ENCODE measurements around the gene PSMD8.
"Not testable (repeated sequence)": the region's sequence is repeated elsewhere in the genome, so short reads cannot be mapped to it uniquely, and the experiment has no call there.

Gene PSMD8

DNA sequence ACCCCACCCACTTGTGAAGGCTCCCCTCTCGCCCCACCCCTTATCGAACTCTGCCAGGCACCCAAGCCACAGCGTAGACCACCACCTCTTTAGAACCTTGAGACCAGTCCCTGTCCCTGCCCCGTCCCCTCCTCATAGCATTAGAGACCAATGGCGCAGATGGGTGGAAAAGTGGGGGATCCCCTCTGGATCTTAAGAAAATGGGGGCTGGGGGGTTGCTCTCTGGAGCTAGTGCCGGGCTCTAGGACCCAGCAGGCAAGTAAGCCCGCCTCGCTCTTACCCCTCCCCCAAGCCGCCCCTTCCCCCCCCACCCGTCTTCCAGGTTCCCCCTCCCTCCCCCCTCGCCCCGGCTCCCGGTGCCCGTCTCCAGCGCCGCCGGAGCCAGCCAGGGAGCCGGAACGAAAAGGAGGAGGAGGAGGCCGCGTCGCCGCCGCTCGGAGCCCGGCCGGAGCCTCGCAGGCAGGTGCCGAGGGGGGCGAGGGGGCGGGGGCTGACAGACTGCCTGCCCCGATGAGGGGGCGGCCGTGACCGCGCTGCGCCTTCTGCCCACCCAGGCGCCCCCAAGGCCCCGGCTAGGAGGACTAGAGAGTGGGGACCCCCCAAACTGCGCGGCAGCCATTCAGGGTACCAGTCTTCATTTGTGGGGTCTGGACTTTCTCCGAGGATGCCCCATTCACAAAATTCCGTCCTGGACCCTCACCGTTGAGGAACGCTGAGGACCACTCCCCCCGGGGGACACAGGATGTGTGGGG lies 14.2 kb downstream of the PSMD8 start, which contains the start of gene SPRED3:
Gene SPRED3, plus strand, starts transcription at position 349 of the 752 bp plus-strand sequence. CDS start 1,606 bp downstream, outside the sequence.
- DNase-seq: no peak

DNA sequence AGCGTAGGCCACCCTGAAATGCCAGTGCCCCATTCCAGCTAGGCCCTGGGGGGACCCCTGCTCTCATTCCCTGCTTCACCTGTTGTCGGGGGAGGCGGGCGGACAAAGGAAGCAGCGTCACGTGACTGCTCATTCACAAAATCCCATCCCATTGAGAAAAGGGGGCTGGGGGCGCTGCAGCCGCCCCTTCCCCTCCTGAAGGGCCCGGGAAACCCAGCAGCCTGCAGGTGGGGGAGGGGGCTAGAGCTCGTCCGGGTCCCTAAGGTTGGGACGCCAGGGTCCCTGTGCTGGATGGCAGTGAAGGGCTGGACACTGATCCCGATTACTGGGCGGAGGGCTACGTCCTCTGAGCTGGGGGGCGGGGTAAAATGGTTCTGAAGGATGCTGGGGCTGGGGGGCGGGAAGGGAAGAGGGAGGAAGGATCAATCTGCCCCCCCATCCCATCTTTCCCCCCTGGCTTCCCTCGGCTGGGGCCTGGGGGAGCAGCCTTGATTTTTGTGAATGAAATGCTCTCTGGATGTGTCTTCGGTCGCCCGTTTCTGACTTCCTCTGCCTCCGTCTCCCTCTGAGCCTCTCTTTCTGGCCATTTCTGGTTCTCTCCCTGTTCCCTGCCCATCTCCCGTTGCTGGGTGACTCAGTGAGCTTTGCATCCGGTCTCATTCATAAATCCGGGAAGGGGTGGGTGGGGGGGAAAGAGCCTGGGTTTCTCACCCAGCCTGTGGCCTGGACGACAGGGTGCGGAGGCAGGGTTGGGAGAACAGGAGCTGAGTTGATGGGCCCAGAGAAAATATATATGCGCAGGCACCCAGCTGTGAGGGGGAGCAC lies 14.9 kb downstream of the PSMD8 start:
- DNase-seq: no peak

DNA sequence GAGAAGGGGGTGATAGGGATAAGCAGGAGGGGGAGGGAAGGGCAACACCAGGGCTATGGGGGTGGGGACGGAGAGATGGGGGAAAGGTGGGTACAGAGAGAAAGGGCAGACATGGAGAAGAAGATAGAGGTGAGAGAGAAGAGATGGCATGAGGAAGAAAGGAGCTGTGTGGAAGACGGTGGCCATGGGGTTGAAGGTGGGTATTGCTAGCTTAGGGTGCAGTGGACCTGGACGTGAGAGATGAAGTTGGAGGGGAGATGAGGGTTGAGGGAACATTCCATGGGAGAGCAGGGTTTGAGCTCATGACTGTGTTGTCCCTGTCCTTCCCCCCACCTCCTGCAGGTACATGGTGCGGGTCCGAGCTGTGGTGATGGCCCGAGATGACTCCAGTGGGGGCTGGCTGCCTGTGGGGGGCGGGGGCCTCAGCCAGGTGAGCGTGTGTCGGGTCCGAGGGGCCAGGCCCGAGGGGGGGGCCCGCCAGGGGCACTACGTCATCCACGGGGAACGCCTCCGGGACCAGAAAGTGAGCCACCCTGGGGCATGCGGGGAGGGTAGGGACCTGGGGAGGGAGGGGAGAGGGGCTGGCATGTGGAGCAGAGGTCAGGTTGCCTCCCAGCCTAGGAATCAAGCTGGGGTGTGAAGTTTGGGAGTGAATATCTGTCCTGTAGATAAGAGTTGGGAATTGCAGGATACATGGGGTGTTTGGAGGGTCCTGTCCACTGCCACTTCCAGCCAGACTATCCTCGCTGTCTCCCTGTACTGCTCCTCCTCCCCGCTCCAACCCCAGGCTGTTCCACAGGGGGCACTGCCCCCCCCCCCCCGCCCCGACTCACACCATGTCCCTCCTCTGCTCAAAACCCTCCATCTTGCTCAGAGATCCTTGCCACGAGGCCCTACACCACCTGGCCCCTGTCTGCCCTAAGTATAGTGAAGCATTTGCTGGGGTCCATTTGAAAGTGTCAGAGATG lies 15.9 kb downstream of the PSMD8 start:
- DNase-seq: no peak

DNA sequence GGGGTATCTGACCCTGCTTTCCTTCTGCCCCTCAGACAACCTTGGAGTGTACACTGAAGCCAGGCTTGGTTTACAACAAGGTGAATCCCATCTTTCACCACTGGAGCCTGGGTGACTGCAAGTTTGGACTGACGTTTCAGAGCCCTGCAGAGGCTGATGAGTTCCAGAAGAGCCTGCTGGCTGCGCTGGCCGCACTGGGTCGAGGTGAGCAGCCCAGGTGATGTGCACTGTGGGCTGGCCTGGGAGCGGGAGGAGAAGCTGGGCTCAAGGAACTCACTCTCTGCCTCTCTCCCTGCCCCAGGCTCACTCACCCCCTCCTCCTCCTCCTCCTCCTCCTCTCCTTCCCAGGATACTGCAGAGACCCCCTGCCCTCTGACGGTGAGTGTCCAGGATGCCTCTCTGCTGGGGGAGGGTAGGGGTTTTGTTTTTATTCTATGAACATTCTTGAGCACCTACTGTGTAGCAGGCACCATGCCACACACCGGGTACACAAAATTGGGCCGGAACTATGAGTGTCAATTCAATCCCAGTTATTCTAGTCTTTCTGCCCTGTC lies 17.6 kb downstream of the PSMD8 start:
- DNase-seq: no peak

DNA sequence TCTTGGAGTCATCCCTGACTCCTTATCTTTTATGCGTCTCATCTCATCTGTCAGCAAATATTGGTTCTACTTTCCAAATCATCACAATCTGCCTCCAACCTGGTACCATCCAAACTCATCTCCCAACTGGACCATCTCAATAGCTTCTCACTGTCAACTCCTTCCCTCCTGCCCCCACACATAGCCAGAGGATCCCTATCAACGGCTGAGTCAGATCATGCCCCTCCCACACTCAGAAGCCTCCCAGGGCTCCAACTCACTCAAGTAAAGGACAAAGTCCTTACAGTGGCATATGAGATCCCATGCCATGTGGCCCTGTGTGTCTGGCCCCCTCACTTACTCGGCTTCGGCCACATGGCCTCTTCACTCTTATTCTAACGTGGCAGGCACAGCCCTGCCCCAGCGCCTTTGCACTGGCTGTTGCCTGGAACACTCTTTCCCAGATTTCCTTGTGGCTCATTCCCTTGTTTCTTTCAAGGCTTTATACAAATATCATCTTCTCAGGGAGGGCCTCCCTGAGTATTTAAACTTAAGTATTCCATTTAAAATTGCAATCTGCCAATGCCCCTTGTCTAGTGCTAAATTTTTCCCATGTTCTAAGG lies 18.4 kb downstream of the PSMD8 start:
- no peak for DNase-seq

DNA sequence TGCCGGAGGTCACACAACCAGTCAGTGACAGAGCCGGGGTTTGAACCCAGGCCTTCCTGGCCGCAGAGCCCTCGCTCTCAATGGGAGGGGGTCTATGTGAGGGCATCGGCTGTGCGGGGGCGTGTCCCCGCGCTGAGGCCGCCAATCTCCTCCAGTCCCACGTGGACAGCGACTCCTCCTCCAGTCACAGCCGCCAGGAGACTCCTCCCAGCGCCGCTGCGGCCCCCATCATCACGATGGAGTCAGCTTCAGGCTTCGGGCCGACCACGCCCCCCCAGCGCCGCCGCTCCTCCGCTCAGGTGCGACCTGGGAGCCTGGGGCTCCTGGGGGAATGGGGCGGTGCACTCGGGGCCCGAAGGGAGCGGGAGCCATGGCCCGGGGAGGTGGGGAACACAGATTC lies 20.1 kb downstream of the PSMD8 start:
- peak; percentile 56 for DNase-seq

DNA sequence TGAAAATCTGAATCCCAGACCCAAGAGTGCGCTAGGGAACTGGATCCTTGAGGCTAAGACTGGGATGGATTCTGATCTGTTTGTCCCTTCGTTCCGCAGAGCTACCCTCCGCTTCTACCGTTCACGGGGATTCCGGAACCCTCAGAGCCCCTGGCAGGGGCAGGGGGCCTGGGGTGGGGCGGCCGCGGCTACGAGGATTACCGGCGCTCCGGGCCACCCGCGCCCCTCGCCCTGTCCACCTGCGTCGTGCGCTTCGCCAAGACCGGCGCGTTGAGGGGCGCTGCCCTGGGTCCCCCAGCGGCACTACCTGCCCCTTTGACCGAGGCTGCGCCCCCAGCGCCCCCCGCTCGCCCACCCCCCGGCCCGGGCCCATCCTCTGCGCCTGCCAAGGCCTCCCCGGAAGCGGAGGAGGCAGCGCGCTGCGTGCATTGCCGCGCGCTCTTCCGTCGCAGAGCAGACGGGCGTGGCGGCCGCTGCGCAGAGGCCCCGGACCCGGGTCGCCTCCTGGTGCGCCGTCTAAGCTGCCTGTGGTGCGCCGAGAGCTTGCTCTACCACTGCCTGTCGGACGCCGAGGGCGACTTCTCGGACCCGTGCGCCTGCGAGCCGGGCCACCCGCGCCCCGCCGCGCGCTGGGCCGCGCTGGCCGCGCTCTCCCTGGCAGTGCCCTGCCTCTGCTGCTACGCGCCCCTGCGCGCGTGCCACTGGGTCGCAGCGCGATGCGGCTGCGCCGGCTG lies 21.2 kb downstream of the PSMD8 start:
- peak; percentile 45 for DNase-seq

DNA sequence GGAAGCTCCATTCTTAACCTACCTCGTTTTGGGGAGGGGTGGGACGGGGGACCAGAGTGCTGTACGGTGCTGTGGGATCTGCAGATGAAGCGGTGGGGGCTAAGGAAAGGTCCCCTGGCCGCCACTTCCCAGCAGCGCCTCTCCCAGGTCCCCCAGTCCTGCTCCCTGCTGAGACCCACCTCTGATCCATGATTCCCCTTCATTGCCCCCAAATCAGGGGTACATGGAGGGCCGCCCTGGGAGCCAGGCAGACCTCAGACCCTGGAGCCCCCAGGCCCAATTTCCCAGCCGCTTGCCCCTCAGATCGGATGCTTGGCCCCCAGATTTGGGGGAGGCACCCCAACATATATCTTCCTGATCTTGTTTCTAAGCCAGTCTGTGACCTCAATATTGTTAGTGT lies 24.7 kb downstream of the PSMD8 start:
- no peak for DNase-seq

DNA sequence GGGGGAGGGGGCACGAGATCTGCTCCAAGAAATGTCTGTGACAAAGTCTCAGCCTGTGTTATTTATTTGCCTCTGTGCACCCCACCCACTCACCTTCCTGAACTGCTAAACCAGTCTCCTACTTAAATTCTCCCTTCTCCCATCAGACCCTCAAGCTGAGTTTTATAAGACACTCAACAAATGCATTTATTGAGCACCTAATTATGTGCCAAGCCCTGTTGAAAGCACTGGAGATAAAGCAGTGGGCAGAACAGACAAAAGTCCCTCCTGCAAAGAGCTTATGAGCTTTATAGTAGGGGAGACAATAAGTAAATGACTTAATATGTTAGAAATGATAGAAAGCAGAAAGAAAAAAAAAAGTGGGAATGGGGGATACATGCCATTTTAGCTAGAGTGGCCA lies 25.2 kb downstream of the PSMD8 start:
- DNase-seq: no peak

DNA sequence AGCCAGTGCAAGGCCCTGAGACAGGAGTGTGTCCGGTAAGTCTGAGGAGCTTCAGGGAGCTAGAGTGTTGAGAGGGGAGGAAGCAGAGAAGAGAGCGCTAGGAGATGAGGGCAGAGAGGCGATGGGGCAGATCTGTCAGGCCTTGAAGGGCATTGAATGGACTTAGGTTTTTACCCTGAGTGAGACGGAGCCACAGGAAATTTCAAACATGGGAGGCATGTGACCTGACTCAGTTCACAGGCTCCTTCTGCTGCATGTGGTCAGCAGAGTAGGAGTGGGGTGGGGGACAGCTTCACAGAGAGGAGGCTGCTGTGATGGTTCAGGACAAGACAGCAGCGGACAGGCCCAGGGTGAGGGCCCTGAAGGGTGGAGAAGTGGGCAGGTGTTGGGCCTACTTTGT lies 26.0 kb downstream of the PSMD8 start:
- no peak for DNase-seq

DNA sequence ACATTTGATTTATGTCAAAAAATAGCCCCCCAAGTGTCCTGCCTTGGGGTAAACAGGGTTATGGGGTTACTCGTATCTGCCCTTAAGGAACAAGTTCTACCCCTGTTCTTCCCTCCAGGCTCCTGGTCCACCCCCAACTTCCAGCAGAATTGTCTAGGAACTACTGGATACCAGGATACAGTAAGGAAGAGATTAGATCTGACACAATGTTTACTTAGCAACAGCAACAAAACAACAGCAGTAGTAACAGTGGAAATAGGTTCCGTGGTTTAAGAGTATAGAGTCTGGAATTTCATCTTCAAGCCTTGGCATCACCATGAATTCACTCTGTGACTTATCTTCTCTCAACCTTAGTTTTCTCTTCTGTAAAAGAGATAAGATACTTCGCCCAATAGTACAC lies 26.8 kb downstream of the PSMD8 start:
- no peak for DNase-seq

DNA sequence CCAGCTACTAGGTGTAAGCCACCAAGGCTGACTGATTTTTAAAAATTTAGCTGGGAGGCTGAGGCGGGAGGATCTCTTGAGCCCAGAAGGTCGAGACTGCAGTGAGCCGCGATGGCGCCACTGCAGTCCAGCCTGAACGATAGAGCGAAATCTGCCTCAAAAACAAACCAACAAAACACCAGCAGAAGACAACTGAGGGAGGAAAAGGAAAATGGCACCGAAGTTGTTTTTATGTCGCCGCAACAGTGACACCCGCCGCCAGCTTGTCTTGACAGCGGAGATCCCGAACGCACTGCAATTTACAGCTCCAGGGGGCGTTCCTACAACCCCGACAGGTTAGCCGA lies 28.2 kb downstream of the PSMD8 start:
- DNase-seq: no peak

DNA sequence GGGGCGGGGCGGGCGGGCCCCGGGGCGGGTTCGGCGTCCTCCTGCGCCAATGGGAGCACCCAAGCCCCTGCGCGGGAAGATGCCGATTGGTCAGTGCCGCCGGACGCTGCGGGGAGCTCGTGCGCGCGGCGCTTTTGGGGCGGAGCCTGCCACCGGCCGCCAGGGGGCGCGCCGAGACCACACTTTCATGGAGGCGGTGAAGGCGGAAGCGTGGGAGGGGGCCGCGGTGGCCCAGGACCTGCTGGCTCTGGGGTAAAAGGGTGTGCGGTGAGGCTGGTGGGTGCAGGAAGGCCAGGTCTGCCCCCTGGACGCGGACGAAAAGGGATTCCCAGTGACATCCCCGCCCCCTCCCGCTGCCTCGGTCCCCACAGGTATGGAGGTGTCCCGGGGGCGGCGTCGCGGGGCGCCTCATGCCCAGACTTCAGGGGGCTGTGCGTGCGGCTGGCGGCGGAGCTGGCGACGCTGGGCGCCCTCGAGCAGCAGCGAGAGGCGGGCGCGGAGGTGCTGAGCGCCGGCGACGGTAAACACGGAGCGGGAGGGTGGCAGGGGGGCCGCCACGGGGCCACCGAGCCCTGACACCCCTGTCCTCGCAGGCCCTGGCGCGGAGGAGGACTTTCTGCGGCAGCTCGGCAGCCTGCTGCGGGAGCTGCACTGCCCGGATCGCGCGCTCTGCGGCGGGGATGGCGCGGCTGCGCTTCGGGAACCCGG lies 28.8 kb downstream of the PSMD8 start, which contains the start of gene FAM98C:
Gene FAM98C, plus strand, starts transcription at position 127 of the 708 bp plus-strand sequence. Its CDS starts 61 bp downstream, at position 188.
- DNase-seq: peak; percentile 98

DNA sequence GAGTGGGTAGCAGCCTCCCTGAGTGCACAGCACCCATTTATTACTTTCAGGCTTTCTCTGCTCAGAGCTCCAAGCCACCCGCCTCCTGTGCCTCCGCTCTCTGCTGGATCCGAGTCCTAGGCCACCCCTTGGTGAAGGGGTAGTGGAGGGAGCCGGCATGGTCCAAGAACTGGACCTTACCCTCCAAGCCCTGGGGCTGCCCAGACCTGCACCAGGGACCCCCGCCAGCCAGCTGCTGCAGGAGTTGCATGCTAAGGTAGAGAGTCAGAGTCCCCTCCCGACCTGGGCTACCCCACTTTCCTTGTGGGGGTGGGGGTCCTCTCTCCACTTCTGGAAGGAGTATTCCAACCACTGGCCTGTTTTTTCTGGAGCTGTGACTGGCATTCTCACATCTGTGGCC lies 30.5 kb downstream of the PSMD8 start:
- DNase-seq: no peak

DNA sequence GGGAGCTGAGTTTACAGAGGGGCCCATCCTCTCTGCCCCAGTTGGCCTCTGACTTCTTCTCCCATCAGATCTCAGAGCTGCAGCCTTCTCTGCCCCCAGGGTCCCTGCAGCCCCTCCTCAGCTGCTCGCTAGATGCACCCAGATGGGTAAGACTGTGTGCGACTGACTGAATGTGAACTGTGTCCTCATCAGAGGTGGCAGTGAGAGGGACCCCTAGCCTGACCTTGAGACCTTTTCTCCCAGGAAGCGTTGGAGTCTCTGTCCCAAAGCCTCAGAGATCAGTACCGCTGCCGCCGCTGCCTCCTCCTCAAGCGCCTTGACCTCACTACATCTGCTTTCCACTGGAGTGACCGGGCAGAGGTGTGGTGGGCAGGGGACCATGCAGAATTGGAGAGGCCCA lies 30.9 kb downstream of the PSMD8 start:
- DNase-seq: no peak

DNA sequence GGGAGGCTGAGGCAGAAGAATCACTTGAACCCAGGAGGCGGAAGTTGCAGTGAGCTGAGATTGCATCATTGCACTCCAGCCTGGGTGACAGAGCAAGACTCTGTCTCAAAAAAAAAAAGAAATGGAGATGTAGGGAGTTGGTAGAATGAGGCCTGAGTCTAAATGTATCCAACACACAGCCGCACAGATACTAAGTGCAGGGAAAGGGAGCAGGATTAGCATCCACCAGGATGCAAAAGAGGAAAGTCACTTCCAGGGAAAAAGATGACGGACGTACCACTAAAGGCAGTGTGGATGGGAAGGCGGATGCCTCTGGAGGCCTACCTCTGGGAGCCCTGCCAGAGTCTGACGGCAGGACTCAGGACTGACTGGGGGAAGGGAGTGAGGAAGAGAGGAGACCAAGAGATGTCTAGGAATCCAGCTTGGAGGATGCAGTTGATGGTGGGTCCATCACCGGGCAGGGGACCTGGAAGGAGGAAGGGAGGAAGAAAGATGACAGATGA lies 35.3 kb downstream of the PSMD8 start:
- DNase-seq: no peak

DNA sequence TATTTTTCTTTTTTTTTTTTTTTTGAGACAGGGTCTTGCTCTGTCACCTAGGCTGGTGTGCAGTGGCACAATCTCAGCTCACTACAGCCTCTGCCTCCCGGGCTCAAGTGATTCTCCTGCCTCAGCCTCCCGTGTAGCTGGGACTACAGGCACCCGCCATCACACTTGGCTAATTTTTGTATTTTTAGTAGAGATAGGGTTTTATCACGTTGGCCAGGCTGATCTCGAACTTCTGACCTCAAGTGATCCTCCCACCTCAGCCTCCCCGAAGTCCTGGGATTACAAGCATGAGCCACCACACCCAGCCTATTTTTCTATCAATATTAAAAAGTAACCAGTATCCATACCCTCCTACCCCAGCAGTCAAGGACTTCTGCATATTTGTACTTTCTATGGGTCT lies 36.0 kb downstream of the PSMD8 start:
- DNase-seq: not testable (repeated sequence)

DNA sequence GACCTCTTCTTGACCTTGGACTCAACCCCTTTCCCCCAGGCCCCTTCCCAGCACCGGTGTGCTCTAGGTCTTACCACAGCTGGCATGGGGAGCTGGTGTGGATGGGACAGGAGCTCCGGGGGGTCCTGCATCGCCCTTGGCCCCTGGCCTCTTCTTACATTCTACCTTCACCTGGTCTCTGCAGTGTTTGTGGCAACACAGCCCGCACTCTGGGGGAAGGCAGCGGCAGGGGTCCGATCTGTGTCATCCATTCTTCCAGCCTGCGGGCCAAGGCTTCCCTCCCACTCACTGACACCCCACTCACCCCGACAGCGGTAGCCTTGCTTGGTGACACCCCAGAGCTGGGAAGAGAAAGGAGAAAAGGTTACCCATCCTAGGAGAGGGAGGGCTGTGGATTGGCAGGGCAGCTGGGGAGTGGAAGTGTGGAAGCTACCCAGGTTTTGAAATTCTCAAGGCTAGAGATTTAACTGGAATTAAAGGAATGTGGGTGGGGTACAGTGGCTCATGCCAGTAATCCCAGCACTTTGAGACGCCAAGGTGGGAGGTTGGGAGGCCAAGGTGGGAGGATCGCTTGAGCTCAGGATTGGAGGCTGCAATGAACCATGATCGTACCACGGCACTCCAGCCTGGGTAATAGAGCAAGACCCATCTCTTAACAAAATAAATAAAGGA lies 36.8 kb downstream of the PSMD8 start:
- DNase-seq: no peak

DNA sequence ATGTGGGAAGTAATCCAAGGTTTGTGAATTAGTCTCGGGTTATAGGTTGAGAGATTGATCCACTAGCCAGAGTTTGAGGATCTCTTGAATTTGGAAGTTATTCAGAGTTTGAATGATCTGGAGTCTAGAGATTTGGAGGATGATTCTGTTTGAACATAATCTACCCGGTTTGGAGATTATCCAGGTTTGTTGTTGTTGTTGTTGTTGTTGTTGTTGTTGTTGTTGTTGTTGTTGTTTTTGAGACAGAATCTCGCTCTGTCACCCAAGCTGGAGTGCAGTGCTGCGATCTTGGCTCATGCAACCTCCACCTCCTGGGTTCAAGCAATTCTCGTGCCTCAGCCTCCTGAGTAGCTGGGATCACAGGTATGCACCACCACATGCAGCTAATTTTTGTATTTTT lies 37.5 kb downstream of the PSMD8 start:
- DNase-seq: not testable (repeated sequence)

DNA sequence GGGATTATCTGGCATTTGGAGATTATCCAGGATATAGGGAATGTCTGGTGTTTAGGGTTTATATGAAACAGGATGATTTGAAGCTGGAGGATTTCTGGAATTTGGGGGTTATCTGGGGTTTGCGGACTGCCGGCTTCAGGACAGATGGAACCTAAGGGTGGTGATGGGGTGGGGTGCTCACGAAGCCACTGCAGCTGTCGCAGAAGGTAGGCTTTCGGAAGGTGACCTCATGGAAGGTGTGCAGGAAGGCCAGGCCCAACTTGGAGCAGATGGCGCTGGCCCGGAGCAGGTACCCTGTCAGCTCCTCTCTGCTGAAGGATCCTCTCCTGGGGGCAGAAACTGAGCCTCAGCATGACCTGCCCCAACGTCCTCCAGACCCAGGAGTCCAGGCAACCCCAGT lies 38.1 kb downstream of the PSMD8 start:
- DNase-seq: no peak

All from central memory CD4-positive, alpha-beta T cell (primary cell).